ENCODE data around the gene GDF10. TPM values are rescaled to one million over a fixed set of nuclear protein-coding genes. Genes with fewer than 3 reads are reported as not detected.

Gene GDF10
- total RNA-seq, 2 donors from 2014 or later = 0.63 to 1.9 TPM

- Histone ChIP-seq H3K36me3 (no peaks in the 10 kb centered on the region), H3K9me3 (no peaks in the 10 kb centered on the region), H3K27ac (no peak overlapping the region), H3K4me1 (peaks cover 0 to 23% of the 10 kb centered on the region in 2 donors), H3K27me3 (no peaks in the 10 kb centered on the region), H3K4me3 (no peak overlapping the region)
- no peak for TF ChIP-seq CTCF (IDR thresholded peaks at IDR 0.05)
- no peak for DNase-seq (ENCODE audit: low spot score)
Measured at GRCh38 chr10:47298715-47299114, 1.3 kb upstream of the GDF10 start.

GRCh38 chr10:47300429-47300931 is 483 bp downstream of the GDF10 start:
- H3K36me3 ChIP-seq = no peaks in the 10 kb centered on the region
- no peaks in the 10 kb centered on the region for H3K9me3 ChIP-seq
- no peaks in the 10 kb centered on the region for H3K27me3 ChIP-seq
- H3K27ac ChIP-seq = peak overlapping the region in 1 of 2 donors; percentile 21
- peak in 1 of 2 donors; percentile 10 for TF ChIP-seq CTCF (IDR thresholded peaks at IDR 0.05)
- peaks cover 0 to 23% of the 10 kb centered on the region in 2 donors for H3K4me1 ChIP-seq
- DNase-seq (ENCODE audit: low spot score) = no peak
- H3K4me3 ChIP-seq = peak overlapping the region; percentile 38 to 55

GRCh38 chr10:47301833-47302232 is 1.8 kb downstream of the GDF10 start:
- no peak for DNase-seq (ENCODE audit: low spot score)
- TF ChIP-seq CTCF (IDR thresholded peaks at IDR 0.05) = no peak
- H3K9me3 ChIP-seq = no peaks in the 10 kb centered on the region
- H3K4me3 ChIP-seq = no peak overlapping the region
- H3K36me3 ChIP-seq = no peaks in the 10 kb centered on the region
- H3K4me1 ChIP-seq = peaks cover 0 to 23% of the 10 kb centered on the region in 2 donors
- H3K27me3 ChIP-seq = no peaks in the 10 kb centered on the region
- H3K27ac ChIP-seq = no peak overlapping the region

- no peaks in the 10 kb centered on the region for H3K36me3 ChIP-seq
- H3K27me3 ChIP-seq = no peaks in the 10 kb centered on the region
- DNase-seq (ENCODE audit: low spot score) = no peak
- no peak overlapping the region for H3K27ac ChIP-seq
- H3K9me3 ChIP-seq = no peaks in the 10 kb centered on the region
- peaks cover 0 to 23% of the 10 kb centered on the region in 2 donors for H3K4me1 ChIP-seq
- no peak for TF ChIP-seq CTCF (IDR thresholded peaks at IDR 0.05)
- H3K4me3 ChIP-seq = no peak overlapping the region
Measured at GRCh38 chr10:47303105-47303504, 3.1 kb downstream of the GDF10 start.

- Histone ChIP-seq H3K4me3 (no peak overlapping the region), H3K9me3 (no peaks in the 10 kb centered on the region), H3K4me1 (peaks cover 0 to 23% of the 10 kb centered on the region in 2 donors), H3K27ac (no peak overlapping the region), H3K27me3 (no peaks in the 10 kb centered on the region), H3K36me3 (no peaks in the 10 kb centered on the region)
- no peak for TF ChIP-seq CTCF (IDR thresholded peaks at IDR 0.05)
- DNase-seq (ENCODE audit: low spot score) = no peak
Measured at GRCh38 chr10:47303866-47304265, 3.9 kb downstream of the GDF10 start.

- no peaks in the 10 kb centered on the region for H3K9me3 ChIP-seq
- no peaks in the 10 kb centered on the region for H3K27me3 ChIP-seq
- no peak overlapping the region for H3K4me3 ChIP-seq
- H3K27ac ChIP-seq = no peak overlapping the region
- no peaks in the 10 kb centered on the region for H3K36me3 ChIP-seq
- H3K4me1 ChIP-seq = peaks cover 0 to 14% of the 10 kb centered on the region in 2 donors
- DNase-seq (ENCODE audit: low spot score) = no peak
- TF ChIP-seq CTCF (IDR thresholded peaks at IDR 0.05) = no peak
Measured at GRCh38 chr10:47305566-47305965, 5.6 kb downstream of the GDF10 start.

Data from right atrium auricular region (tissue), 2 donors.